OCI-LY7 (cell line): ENCODE results near the gene TMEM218.

Source experiments
- EZH2phosphoT487 ChIP-seq: fragments of 200-600 bp; sonication (generic); IDR thresholded peaks from 2 replicates; pipeline ENCODE4 v1.6.1; 2018; ENCODE audit warnings: low read depth, borderline replicate concordance, mild to moderate bottlenecking, mixed run types, antibody characterized with exemption, low read length, moderate library complexity, mixed read lengths
- TF ChIP-seq, protein P1 (sequence below): fragments of 200-600 bp; sonication (generic); conservative IDR thresholded peaks from 2 replicates; pipeline ENCODE4 v1.5.1; 2014; ENCODE audit warnings: mild to moderate bottlenecking, antibody characterized with exemption, low read length, moderate library complexity, mixed read lengths

GRCh38 chr11:125091247-125091876, 20.1 kb downstream of the TMEM218 start:
- TF ChIP-seq, protein P1, sequence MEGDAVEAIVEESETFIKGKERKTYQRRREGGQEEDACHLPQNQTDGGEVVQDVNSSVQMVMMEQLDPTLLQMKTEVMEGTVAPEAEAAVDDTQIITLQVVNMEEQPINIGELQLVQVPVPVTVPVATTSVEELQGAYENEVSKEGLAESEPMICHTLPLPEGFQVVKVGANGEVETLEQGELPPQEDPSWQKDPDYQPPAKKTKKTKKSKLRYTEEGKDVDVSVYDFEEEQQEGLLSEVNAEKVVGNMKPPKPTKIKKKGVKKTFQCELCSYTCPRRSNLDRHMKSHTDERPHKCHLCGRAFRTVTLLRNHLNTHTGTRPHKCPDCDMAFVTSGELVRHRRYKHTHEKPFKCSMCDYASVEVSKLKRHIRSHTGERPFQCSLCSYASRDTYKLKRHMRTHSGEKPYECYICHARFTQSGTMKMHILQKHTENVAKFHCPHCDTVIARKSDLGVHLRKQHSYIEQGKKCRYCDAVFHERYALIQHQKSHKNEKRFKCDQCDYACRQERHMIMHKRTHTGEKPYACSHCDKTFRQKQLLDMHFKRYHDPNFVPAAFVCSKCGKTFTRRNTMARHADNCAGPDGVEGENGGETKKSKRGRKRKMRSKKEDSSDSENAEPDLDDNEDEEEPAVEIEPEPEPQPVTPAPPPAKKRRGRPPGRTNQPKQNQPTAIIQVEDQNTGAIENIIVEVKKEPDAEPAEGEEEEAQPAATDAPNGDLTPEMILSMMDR = peak; percentile 86
- no peak for TF ChIP-seq EZH2phosphoT487
